ENCODE results near the gene MC2R.

The MC2R gene

DNA sequence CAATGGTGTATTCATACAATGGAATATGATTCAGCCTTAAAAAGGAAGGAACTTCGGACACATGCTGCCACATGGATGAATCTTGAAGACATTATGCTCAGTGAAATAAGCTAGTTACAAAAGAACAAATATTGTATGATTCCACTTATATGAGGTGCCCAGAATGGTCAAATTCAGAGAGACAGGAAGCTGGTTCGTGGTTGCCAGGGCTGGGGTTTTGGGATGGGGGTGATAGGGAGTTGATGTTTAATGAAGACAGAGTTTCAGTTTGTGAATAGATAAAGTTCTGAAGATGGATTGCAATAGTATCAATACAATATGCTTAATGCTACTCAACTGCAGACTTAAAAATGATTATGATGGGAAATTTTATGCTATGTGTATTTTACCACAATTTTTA lies 28.0 kb upstream of the MC2R start:
- TF ChIP-seq ISL1 (CRISPR knock-in tag; IDR thresholded peaks at IDR 0.05) (no peak), GLIS3 (CRISPR knock-in tag; IDR thresholded peaks at IDR 0.05) (no peak), ZNF70 (CRISPR knock-in tag; IDR thresholded peaks at IDR 0.05) (no peak), ARNTL (CRISPR knock-in tag; IDR thresholded peaks at IDR 0.05; ENCODE audit: borderline replicate concordance, low read depth) (no peak), TCF4 (CRISPR knock-in tag; IDR thresholded peaks at IDR 0.05; ENCODE audit: borderline replicate concordance) (no peak), BACH2 (CRISPR knock-in tag; IDR thresholded peaks at IDR 0.05; ENCODE audit: borderline replicate concordance) (no peak), ESRRG (CRISPR knock-in tag; IDR thresholded peaks at IDR 0.05) (no peak), TOX (CRISPR knock-in tag; IDR thresholded peaks at IDR 0.05; ENCODE audit: borderline replicate concordance) (no peak), CSDC2 (CRISPR knock-in tag; IDR thresholded peaks at IDR 0.05) (no peak), PPARA (CRISPR knock-in tag; IDR thresholded peaks at IDR 0.05; ENCODE audit: borderline replicate concordance) (no peak), ZNF565 (CRISPR knock-in tag; conservative IDR thresholded peaks at IDR 0.05; ENCODE audit: low read depth) (no peak)
- TF ChIP-seq, protein P1, sequence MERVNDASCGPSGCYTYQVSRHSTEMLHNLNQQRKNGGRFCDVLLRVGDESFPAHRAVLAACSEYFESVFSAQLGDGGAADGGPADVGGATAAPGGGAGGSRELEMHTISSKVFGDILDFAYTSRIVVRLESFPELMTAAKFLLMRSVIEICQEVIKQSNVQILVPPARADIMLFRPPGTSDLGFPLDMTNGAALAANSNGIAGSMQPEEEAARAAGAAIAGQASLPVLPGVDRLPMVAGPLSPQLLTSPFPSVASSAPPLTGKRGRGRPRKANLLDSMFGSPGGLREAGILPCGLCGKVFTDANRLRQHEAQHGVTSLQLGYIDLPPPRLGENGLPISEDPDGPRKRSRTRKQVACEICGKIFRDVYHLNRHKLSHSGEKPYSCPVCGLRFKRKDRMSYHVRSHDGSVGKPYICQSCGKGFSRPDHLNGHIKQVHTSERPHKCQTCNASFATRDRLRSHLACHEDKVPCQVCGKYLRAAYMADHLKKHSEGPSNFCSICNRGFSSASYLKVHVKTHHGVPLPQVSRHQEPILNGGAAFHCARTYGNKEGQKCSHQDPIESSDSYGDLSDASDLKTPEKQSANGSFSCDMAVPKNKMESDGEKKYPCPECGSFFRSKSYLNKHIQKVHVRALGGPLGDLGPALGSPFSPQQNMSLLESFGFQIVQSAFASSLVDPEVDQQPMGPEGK (CRISPR knock-in tag; IDR thresholded peaks at IDR 0.05; ENCODE audit: borderline replicate concordance): no peak
- TF ChIP-seq, protein P2, sequence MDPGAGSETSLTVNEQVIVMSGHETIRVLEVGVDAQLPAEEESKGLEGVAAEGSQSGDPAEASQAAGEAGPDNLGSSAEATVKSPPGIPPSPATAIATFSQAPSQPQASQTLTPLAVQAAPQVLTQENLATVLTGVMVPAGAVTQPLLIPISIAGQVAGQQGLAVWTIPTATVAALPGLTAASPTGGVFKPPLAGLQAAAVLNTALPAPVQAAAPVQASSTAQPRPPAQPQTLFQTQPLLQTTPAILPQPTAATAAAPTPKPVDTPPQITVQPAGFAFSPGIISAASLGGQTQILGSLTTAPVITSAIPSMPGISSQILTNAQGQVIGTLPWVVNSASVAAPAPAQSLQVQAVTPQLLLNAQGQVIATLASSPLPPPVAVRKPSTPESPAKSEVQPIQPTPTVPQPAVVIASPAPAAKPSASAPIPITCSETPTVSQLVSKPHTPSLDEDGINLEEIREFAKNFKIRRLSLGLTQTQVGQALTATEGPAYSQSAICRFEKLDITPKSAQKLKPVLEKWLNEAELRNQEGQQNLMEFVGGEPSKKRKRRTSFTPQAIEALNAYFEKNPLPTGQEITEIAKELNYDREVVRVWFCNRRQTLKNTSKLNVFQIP (CRISPR knock-in tag; IDR thresholded peaks at IDR 0.05; ENCODE audit: borderline replicate concordance, low read depth): no peak
- TF ChIP-seq, protein P3, sequence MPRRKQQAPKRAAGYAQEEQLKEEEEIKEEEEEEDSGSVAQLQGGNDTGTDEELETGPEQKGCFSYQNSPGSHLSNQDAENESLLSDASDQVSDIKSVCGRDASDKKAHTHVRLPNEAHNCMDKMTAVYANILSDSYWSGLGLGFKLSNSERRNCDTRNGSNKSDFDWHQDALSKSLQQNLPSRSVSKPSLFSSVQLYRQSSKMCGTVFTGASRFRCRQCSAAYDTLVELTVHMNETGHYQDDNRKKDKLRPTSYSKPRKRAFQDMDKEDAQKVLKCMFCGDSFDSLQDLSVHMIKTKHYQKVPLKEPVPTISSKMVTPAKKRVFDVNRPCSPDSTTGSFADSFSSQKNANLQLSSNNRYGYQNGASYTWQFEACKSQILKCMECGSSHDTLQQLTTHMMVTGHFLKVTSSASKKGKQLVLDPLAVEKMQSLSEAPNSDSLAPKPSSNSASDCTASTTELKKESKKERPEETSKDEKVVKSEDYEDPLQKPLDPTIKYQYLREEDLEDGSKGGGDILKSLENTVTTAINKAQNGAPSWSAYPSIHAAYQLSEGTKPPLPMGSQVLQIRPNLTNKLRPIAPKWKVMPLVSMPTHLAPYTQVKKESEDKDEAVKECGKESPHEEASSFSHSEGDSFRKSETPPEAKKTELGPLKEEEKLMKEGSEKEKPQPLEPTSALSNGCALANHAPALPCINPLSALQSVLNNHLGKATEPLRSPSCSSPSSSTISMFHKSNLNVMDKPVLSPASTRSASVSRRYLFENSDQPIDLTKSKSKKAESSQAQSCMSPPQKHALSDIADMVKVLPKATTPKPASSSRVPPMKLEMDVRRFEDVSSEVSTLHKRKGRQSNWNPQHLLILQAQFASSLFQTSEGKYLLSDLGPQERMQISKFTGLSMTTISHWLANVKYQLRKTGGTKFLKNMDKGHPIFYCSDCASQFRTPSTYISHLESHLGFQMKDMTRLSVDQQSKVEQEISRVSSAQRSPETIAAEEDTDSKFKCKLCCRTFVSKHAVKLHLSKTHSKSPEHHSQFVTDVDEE (CRISPR knock-in tag; IDR thresholded peaks at IDR 0.05): no peak
- ATAC-seq: no peak

GRCh38 chr18:13940326-13940725 lies 25.0 kb upstream of the MC2R start:
- ATAC-seq: no peak
- TF ChIP-seq CSDC2 (CRISPR knock-in tag; IDR thresholded peaks at IDR 0.05) (no peak), ZFP3 (CRISPR knock-in tag; IDR thresholded peaks at IDR 0.05) (no peak), TOX (CRISPR knock-in tag; IDR thresholded peaks at IDR 0.05; ENCODE audit: borderline replicate concordance) (no peak), GLIS3 (CRISPR knock-in tag; IDR thresholded peaks at IDR 0.05) (no peak), ZNF565 (CRISPR knock-in tag; conservative IDR thresholded peaks at IDR 0.05; ENCODE audit: low read depth) (no peak), BACH2 (CRISPR knock-in tag; IDR thresholded peaks at IDR 0.05; ENCODE audit: borderline replicate concordance) (no peak), ZNF8 (CRISPR knock-in tag; IDR thresholded peaks at IDR 0.05) (no peak)
- TF ChIP-seq, protein P3 (CRISPR knock-in tag; IDR thresholded peaks at IDR 0.05): no peak

DNA sequence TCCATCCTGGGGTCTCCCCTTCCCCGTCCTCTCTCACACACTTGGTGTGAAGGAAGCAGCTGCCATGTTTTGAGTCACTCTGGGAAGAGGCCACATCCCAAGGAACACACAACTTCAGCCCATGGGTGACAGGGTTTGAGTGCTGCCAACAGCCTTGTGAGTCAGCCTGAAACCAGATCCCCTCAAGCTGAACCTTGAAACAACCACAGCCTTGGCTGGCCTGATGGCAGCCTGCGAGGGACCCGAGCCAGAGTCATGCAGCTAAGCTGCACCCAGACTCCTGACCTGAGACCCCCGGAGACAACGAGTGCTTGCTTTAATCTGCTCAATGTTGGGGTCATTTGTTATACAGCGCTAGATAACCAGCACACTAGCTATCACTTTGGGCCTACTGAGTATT lies 19.3 kb upstream of the MC2R start:
- ATAC-seq: no peak
- TF ChIP-seq BACH2 (CRISPR knock-in tag; IDR thresholded peaks at IDR 0.05; ENCODE audit: borderline replicate concordance): no peak
- no peak for TF ChIP-seq PPARA (CRISPR knock-in tag; IDR thresholded peaks at IDR 0.05; ENCODE audit: borderline replicate concordance)
- TF ChIP-seq OSR1 (CRISPR knock-in tag; IDR thresholded peaks at IDR 0.05): no peak
- TF ChIP-seq, protein P3 (CRISPR knock-in tag; IDR thresholded peaks at IDR 0.05): no peak
- no peak for TF ChIP-seq SNAI2 (CRISPR knock-in tag; IDR thresholded peaks at IDR 0.05)
- no peak for TF ChIP-seq ARNTL (CRISPR knock-in tag; IDR thresholded peaks at IDR 0.05; ENCODE audit: borderline replicate concordance, low read depth)
- TF ChIP-seq ISL1 (CRISPR knock-in tag; IDR thresholded peaks at IDR 0.05): no peak
- no peak for TF ChIP-seq CSRNP3 (CRISPR knock-in tag; IDR thresholded peaks at IDR 0.05)
- no peak for TF ChIP-seq TOX (CRISPR knock-in tag; IDR thresholded peaks at IDR 0.05; ENCODE audit: borderline replicate concordance)
- no peak for TF ChIP-seq GLIS3 (CRISPR knock-in tag; IDR thresholded peaks at IDR 0.05)

Data from SK-N-SH treated with all-trans-retinoic acid at 6 μM for 48 hours (cell line).